Endometrial microvascular endothelial cells (primary cell): ENCODE results near the gene TRPM2. TPM values are rescaled to one million over a fixed set of nuclear protein-coding genes. Genes with fewer than 3 reads are reported as not detected.

ENCODE experiments used
- in situ Hi-C: cut with HindIII; loops from 2 replicates; pipeline ENCODE4 v1.10.0; 2017; ENCODE audit warnings: low sequenced_read_pairs, low pct_unique_long_range_greater_than_20kb; ENCODE audit errors: inconsistent ontology term
- total RNA-seq: library from RNA; depleted of rRNA; stranded (reverse); fragments of >200 nt; gene quantifications from one replicate; pipeline ENCODE4 v1.2.3, GENCODE V29; 2015; ENCODE audit errors: inconsistent ontology term

Gene TRPM2
- total RNA-seq, 1 donor from 2014 or later = 19.0 TPM

- in situ Hi-C loops = no loop called here
Measured at GRCh38 chr21:44368711-44369446, 15.5 kb downstream of the TRPM2 start.

- in situ Hi-C loops = no loop called here
Measured at GRCh38 chr21:44370027-44370735, 16.8 kb downstream of the TRPM2 start.

GRCh38 chr21:44370786-44371410 lies 17.5 kb downstream of the TRPM2 start:
- in situ Hi-C loops = no loop called here

DNA sequence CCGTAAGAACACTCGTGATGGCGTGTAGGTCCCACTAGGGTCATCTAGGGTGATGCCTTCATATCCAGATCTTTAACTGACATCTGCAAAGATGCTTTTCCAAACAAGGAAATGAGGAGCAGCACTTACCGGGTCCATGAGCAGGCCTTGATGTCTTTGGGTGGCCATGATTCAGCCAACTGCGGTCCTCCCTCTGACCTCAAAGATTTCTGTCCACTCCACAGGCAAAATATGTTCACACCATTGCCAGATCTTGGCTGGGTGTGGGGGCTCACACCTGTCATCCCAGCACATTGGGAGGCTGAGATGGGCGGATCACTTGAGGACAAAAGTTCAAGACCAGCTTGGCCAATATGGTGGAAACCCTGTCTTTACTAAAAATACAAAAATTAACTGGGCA lies 18.2 kb downstream of the TRPM2 start:
- in situ Hi-C loops = no loop called here

DNA sequence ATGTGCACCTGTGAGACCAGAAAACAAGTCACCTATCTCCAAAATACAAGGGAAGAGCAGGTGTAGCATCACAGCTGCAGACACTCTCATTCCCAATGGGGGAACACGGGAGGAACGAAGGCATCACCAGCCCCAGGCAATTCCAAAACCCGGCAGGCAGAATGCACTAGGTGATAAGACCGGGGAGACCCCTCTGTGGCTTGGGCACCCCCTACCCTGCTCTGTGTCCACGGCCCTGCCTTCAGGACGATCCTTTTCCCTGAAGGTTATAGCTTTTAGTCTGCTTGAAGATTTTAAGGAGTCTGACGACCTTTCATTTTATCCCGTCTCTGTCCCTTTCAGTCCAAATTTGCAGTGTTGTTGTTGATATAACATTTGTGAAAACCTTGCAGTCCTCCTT lies 19.2 kb downstream of the TRPM2 start:
- in situ Hi-C loops = no loop called here

GRCh38 chr21:44374601-44375280 lies 21.3 kb downstream of the TRPM2 start:
- in situ Hi-C loops = no loop called here

- in situ Hi-C loops = no loop called here
Measured at GRCh38 chr21:44375281-44375651, 21.8 kb downstream of the TRPM2 start.

GRCh38 chr21:44375761-44376241 lies 22.4 kb downstream of the TRPM2 start:
- in situ Hi-C loops = no loop called here

DNA sequence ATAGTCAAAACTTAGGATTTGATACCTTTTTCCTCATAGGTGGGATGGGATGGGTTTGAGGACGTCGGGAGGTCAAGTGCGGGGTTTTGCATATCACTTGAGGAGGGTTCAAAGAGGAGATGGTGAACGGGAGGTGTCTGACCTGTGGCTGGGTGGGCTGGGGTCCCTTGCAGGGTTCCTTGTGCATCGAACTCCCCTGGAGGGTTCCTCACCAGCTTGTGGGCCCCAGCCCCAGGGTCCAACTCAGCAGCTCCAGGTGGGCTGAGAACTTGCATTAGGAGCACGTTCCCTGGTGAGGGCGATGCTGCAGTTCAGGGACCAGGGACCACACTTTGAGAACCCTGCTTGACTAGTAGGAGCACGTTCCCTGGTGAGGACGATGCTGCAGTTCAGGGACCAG lies 23.2 kb downstream of the TRPM2 start:
- in situ Hi-C loops = no loop called here

DNA sequence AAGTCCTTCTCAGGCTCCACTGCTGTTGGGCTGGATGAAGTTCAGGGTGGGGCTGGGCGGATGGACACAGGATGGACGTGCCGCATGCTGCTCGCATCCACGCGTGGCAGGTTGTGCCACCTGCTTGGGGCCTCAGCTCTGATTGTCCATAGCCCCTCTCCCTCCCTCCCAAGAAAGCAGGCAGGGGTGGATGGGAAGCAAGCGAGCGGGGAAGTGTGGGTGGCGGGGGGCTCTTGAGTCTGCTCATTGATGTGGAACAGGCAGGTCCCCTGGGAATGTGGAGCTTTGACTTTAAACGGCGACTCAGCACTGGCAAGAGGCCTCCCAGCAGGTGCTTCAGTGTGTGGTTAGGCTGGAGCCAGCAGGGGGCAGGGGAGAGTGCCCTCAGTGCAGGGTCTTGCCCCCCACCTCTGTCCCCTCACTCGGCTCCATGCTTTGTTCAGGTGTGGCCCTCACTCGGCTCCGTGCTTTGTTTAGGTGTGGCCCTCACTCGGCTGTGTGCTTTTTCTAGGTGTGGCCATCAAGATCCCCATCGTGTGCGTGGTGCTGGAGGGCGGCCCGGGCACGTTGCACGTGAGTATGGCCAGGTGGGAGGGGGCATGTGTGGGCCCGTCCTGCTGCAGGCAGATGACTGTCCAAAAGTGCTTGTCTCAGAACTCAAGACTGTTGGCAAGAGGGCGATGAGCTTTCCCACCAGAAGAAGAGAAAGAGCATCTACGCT lies 23.9 kb downstream of the TRPM2 start:
- in situ Hi-C loops = no loop called here

DNA sequence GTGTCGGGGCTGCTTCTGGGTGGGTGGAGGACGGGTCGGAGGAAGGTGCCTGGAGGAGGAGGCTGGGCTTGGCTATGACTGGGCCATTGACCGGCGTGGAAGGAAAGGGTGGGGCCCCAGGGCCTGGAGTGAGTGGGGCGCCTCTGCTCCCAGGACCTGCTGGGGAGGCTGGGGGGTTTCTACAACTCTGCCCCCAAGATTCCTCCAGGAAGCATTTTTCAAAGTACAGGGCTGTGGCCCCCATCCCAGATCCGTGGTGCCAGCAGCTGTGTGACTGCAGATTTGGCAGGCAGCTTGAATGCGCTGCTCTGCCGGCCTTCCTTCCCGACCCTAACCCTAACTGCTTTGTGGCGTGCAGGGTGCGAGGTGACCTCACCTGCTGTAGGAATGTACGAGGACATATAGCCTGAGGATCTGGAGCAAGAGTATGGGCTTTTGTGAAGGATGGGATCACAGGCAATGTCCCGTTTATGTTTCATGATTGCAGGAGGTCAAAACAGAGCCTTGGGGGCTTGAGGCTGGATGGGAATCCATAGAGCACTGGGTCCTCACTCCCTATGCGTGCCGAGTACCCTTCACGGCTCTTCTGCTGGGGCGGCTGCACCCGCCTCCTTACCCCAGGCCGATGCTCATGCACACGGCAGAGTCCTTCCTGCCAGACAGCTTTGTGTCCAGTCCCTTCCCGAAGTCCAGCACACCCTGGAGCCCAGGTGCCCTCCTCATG lies 24.7 kb downstream of the TRPM2 start:
- in situ Hi-C loops = no loop called here

DNA sequence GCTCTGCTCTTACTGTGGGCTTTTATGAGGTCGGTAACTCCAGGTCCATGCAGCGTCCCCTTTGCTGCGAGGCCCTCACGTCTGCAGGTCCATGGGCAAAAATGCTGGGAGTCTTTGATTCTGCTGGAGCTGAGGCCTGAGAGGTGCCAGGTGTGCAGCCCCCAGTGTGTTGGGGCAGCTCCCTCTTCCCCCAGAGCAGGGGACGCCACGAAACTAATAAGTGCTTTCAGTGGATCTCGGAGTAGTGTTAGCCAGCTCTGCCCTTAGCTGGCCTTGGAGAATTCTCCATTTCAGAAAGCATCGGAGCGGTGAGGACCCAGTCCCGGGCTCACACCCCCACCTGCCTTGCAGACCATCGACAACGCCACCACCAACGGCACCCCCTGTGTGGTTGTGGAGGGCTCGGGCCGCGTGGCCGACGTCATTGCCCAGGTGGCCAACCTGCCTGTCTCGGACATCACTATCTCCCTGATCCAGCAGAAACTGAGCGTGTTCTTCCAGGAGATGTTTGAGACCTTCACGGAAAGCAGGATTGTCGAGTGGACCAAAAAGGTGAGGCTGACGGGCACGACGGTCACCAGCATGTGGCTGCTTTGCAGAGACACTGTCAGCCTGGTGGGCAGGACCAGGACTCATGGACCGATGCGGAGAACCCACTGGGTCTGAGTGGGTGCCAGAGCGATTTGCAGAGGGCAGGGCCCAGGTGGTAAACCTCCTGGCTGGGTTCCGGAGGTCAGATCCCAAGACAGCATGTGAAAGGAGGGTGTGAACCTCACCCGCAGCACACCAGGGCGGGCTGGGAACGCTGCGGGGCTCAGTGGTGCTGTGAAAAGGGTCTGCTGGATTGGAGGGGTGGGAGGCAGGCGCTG lies 25.5 kb downstream of the TRPM2 start:
- in situ Hi-C loops = no loop called here

DNA sequence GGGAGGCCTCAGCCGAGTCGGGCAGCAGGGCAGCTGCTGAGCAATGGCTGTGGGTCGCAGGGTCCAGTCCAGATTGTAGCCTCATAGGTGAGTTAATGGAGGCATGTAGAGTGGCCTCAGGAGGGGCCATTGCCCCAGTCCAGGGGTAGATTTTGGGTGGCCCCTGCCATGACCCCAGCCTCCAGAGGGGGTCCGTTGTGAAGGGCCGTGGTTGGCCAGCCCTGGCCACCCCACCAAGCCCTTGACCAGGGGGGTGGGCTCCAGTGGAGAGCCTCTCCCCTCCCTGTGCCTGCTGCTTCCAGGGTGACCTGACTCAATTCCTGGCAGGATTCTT lies 26.1 kb downstream of the TRPM2 start:
- in situ Hi-C loops = no loop called here

DNA sequence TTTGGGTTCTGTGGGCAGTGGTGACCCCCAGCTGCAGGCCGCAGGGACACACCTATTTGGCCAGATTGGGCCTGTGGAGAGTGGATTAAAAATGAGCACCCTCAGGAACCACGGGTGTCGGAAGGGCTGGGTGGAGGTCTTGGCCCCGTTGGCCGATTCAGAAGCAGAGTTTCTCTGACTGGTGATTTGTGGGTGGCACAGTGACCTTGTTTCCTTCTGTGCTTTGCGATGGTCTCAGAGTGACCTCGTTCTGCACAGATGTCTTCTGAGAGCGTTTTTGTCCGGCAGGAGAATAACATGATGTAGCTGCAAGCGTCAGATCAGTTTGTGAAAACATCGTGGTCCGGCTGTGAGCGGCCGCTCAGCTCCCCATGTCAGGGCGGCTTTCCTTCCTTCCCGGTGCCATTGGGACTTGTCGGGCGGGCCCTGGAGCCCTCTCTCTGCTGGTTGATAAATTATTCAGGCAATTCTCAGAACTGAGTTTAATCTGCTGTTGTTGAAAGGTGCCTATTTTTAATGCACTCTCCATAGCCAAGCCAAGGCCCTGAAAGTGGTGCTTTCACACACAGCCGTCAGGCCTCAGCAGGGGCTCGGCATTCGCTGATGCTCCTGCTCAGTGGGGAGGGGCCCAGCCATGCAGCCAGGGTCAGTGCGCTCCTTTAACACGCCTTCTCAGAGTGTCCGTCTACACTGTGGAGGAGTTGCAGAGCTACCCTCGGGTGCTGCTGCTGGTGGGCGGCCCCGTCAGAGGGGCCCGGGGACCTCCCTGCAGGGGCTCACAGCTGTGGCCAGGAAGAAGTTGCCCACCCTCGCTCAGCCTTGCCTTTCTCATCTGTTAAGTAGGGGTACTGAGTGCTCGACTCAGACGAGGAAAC lies 26.8 kb downstream of the TRPM2 start:
- in situ Hi-C loops = no loop called here

- in situ Hi-C loops = no loop called here
Measured at GRCh38 chr21:44380876-44381275, 27.5 kb downstream of the TRPM2 start.

DNA sequence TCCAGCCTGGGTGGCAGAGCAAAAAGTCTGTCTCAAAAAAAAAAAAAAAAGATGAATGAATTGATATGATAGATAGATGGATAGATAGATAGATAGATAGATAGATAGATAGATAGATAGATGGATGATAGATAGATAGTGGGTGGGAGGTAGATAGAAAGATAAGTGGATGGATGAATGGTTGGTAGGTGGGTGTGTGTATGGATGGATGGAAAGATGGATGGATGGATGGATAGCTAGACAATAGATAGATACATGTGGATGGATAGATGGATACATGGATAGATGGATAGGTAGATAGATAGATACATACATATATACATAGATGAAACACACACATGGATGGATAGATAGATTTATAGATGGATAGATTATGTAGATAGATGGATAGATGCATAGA lies 28.5 kb downstream of the TRPM2 start:
- in situ Hi-C loops = no loop called here

DNA sequence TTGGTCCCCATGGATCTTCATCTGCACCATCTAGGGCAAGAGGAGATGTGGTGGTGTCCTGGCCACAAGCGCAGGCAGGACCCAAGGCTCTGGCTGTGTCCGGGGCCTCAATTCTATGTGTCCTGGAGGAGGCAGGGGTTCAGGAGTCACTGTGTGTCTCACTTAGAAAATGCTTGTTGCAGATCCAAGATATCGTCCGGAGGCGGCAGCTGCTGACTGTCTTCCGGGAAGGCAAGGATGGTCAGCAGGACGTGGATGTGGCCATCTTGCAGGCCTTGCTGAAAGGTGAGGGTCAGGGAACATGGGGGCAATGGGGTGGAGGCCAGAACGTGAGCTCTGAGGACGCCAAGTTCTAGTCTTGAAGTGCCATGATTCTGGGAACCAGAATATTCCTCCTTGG lies 29.1 kb downstream of the TRPM2 start:
- in situ Hi-C loops = no loop called here
